Activated CD4-positive, alpha-beta memory T cell treated with anti-CD3 and anti-CD28 coated beads for 36 hours (primary cell): ENCODE data around the gene TNFAIP8L1. TPM values are rescaled to one million over a fixed set of nuclear protein-coding genes. Genes with fewer than 3 reads are reported as not detected.
"Not testable (repeated sequence)": the region's sequence is repeated elsewhere in the genome, so short reads cannot be mapped to it uniquely, and the experiment has no call there.

Source experiments
- CTCF ChIA-PET: fragments of 350-600 bp; sonication (Branson Sonifier 250); formaldehyde crosslinking; loops from one replicate; lab custom pipeline; 2021; ENCODE audit warnings: antibody characterized with exemption, inconsistent platforms; lab: Charles Lee
- POLR2A ChIA-PET: fragments of 350-600 bp; sonication (Branson Sonifier 250); formaldehyde crosslinking; loops from one replicate; lab custom pipeline; 2021; ENCODE audit warnings: antibody characterized with exemption; lab: Charles Lee
- DNase-seq: peaks from one replicate; pipeline ENCODE4 v3.0.0-alpha.2; 2020
- H3K27ac Mint-ChIP-seq: one replicate; pipeline ENCODE4 v1.8.0; 2021; ENCODE audit warnings: mixed read lengths
- H3K27me3 Mint-ChIP-seq: one replicate; pipeline ENCODE4 v1.8.0; 2021; ENCODE audit warnings: mixed read lengths
- H3K36me3 Mint-ChIP-seq: one replicate; pipeline ENCODE4 v1.8.0; 2021; ENCODE audit warnings: mixed read lengths
- H3K4me1 Mint-ChIP-seq: one replicate; pipeline ENCODE4 v1.8.0; 2021; ENCODE audit warnings: low read depth, mixed read lengths
- H3K4me3 Mint-ChIP-seq: one replicate; pipeline ENCODE4 v1.8.0; 2021; ENCODE audit warnings: mild to moderate bottlenecking, mixed read lengths
- H3K9me3 Mint-ChIP-seq: one replicate; pipeline ENCODE4 v1.8.0; 2021; ENCODE audit warnings: mixed read lengths
- intact Hi-C: fragments of 100-400 bp; cut with micrococcal nuclease; formaldehyde crosslinking; loops from one replicate; pipeline ENCODE4 v1.15.1; 2023
- total RNA-seq, 2 experiments: library from RNA; stranded (reverse); gene quantifications; one replicate each; pipeline ENCODE4 v1.2.3, GENCODE V29; 2021

The TNFAIP8L1 gene
- total RNA-seq, 2 experiments from 2014 or later = 17.2 to 17.4 TPM

DNA sequence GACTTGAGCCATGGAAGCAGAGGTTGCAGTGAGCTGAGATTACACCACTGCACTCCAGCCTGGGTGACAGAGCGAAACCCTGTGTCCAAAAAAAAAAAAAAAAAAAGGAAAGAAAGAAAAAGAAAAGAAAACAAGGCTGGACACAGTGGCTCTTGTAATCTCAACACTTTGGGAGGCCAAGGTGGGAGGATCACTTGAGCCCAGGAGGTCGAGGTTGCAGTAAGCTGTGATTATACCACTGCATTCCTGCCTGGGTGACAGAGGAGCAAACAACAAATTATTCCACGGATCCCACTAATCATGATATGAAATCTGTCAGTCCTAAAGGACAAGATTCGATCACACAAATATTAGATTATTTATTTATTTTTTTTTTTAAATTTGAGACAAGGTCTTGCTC lies 33.9 kb downstream of the TNFAIP8L1 start:
- no peak overlapping the region for H3K4me3 Mint-ChIP-seq
- no peaks in the 10 kb centered on the region for H3K27me3 Mint-ChIP-seq
- ChIA-PET POLR2A (no interaction called here), CTCF (interaction anchor here (0.9 to 1.1 kb wide), 2 partner anchors 118 to 148 kb away, joined by 3 to 4 read pairs; partner anchors contain the start of gene FEM1A)
- peaks cover 6% of the 10 kb centered on the region for H3K36me3 Mint-ChIP-seq
- intact Hi-C loops = loop anchor here (5.0 kb wide), 1 partner anchor 201 kb away; the partner anchor contains the start of gene HDGFL2
- peaks cover 16% of the 10 kb centered on the region for H3K4me1 Mint-ChIP-seq
- no peak overlapping the region for H3K27ac Mint-ChIP-seq
- H3K9me3 Mint-ChIP-seq = no peaks in the 10 kb centered on the region
- no peak for DNase-seq

DNA sequence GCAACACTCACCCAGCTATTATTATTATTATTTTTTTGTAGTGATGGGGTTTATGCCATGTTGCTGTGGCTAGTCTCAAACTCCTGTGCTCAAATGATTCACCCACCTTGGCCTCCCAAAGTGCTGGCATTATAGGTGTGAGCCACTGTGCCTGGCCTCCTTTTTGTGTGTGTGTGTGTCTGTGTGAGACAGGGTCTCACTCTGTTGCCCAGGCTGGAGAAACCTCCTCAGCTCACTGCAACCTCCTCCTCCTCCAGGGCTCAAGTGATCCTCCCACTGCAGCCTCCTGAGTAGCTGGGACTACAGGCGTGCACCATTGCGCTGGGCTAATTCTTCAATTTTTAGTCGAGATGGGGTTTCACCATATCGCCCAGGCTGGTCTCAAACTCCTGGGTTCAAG lies 34.4 kb downstream of the TNFAIP8L1 start:
- peaks cover 11% of the 10 kb centered on the region for H3K4me1 Mint-ChIP-seq
- intact Hi-C loops = loop anchor here (5.0 kb wide), 1 partner anchor 201 kb away; the partner anchor contains the start of gene HDGFL2
- no peaks in the 10 kb centered on the region for H3K27me3 Mint-ChIP-seq
- H3K9me3 Mint-ChIP-seq = no peaks in the 10 kb centered on the region
- H3K36me3 Mint-ChIP-seq = peaks cover 3% of the 10 kb centered on the region
- no peak overlapping the region for H3K27ac Mint-ChIP-seq
- CTCF ChIA-PET = interaction anchor here (0.9 to 1.1 kb wide), 2 partner anchors 117 to 149 kb away, joined by 3 to 4 read pairs; partner anchors contain the start of gene FEM1A
- DNase-seq = no peak
- POLR2A ChIA-PET = no interaction called here
- no peak overlapping the region for H3K4me3 Mint-ChIP-seq

DNA sequence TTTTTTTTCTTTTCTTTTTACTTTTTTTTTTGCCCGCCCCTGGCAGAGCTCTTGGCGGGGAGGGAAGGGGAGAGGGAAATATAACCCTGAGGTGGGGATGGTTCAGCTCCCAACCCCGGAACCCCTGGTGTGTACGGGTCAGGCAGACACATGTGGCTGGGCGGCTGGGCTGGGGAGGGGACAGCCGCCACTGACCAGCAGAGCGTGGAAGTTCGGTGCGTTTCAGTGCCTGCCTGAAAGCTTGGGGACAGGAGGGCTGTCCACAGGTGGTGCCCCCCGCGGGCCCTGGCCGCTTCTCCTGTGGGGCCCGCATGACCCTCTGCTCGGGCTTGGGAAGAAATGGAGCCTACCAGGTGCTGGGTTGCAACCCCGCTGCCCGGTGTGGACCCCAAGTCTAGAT lies 36.0 kb downstream of the TNFAIP8L1 start:
- H3K9me3 Mint-ChIP-seq = no peaks in the 10 kb centered on the region
- intact Hi-C loops = no loop called here
- peaks cover 2% of the 10 kb centered on the region for H3K4me1 Mint-ChIP-seq
- H3K4me3 Mint-ChIP-seq = no peak overlapping the region
- H3K27me3 Mint-ChIP-seq = no peaks in the 10 kb centered on the region
- DNase-seq = no peak
- H3K27ac Mint-ChIP-seq = no peak overlapping the region
- POLR2A ChIA-PET = no interaction called here
- CTCF ChIA-PET = no interaction called here
- H3K36me3 Mint-ChIP-seq = peaks cover 2% of the 10 kb centered on the region

DNA sequence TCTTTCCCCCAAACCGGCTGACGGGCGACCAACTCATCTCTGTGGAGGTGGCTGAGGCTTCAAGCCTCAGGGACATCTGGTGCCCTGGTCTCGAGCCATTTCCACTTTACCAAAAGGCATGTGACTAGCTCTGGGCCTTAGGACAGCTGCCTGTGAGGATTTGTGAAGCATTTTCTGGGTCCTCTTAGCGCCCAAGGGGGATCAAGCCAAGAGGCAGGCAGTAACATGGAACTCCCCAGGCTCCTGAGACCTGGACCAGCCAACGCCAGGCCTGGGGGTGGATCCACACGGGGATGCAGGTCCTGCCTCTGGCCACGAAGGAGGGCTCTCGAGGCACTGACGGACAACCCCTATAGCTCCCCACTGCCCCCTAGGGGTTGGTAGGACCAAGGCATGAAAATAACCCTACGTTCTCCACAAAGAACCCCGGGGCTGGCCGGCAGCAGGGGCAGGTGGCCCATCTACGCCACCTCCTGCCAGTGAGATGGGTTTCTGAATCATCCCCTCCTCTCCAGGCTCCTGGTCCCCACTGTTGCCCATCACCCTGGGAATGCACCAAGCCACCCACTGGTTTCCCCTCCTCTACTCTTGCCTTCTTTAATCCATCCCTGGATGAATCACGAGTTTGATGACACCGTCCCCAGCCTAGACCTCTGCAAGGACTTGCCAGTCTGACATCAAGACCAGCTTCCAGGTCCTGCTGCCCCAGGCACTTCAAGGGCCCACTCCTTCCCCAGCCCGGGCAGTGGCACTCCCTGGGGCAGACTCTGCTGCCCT lies 37.8 kb downstream of the TNFAIP8L1 start:
- no peaks in the 10 kb centered on the region for H3K4me1 Mint-ChIP-seq
- POLR2A ChIA-PET = no interaction called here
- no peak overlapping the region for H3K27ac Mint-ChIP-seq
- intact Hi-C loops = no loop called here
- peaks cover 3% of the 10 kb centered on the region for H3K36me3 Mint-ChIP-seq
- CTCF ChIA-PET = interaction anchor here (0.7 to 1.0 kb wide), 4 partner anchors 12 to 60 kb away, joined by 3 read pairs; no protein-coding TSS in a partner anchor
- peak; percentile 33 for DNase-seq
- no peaks in the 10 kb centered on the region for H3K27me3 Mint-ChIP-seq
- H3K9me3 Mint-ChIP-seq = no peaks in the 10 kb centered on the region
- no peak overlapping the region for H3K4me3 Mint-ChIP-seq

DNA sequence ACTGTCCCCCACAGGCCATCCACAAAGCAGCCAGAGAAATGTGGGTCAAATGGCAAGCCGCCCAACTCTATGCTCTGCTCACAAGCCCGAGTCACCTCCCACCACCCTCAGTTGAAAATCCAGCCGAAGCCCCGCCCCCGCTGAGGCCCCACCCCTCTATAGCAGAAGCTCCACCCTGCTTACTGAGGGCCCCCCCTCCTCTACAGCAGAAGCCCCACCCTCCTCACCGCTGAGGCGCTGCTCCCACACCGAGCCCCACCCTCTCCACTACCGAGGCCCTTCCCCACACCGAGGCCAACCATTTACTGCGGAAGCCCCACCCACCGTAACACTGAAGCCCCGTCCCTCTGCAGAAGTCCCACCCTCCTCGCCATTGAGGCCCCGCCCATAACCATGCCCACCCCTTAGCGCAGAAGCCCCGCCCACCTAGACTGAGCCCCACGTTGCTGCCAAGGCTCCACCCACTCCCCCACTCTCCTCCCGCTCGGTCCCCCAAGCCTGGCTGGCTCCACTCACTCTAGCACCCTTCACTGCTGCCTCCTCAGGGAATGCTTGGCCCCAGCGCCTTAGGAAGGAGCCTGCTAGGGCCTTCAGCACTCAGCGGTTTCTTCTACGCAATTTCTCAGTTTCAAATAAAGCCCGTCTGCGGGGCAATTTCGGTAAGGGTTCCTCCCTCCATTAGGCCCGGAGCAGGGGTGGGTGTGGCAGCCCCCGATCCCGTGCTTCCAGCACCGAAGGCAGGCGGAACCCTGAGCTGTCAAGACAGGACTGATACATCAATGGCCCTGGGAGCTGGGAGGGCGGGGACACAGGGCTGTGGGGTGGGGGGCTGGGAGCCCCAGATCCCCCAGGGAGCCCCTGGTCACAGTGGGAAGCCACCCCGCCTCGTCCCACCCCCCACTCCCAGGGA lies 39.8 kb downstream of the TNFAIP8L1 start:
- DNase-seq = peak; percentile 20
- H3K4me1 Mint-ChIP-seq = no peaks in the 10 kb centered on the region
- H3K4me3 Mint-ChIP-seq = no peak overlapping the region
- H3K27me3 Mint-ChIP-seq = no peaks in the 10 kb centered on the region
- POLR2A ChIA-PET = no interaction called here
- H3K27ac Mint-ChIP-seq = no peak overlapping the region
- H3K9me3 Mint-ChIP-seq = no peaks in the 10 kb centered on the region
- intact Hi-C loops = no loop called here
- H3K36me3 Mint-ChIP-seq = peaks cover 11% of the 10 kb centered on the region
- CTCF ChIA-PET = no interaction called here

DNA sequence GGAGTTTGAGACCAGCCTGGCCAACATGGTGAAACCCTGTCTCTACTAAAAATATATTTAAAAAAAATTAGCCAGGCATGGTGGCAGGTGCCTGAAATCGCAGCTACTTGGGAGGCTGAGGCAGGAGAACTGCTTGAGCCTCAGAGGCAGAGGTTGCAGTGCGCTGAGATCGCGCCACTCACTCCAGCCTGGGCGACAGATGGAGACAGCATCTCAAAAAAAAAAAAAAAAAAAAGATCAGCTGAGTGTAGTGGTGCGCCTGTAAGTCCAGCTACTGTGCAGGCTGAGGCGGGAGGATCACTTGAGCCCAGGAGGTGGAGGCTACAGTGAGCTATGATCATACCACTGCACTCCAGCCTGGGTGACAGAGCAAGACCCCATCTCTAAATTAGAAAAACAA lies 40.7 kb downstream of the TNFAIP8L1 start:
- H3K27me3 Mint-ChIP-seq, H3K4me1 Mint-ChIP-seq, CTCF ChIA-PET, intact Hi-C loops, DNase-seq, H3K9me3 Mint-ChIP-seq, POLR2A ChIA-PET, H3K27ac Mint-ChIP-seq, H3K4me3 Mint-ChIP-seq: not testable (repeated sequence)
- H3K36me3 Mint-ChIP-seq = peaks cover 13% of the 10 kb centered on the region

DNA sequence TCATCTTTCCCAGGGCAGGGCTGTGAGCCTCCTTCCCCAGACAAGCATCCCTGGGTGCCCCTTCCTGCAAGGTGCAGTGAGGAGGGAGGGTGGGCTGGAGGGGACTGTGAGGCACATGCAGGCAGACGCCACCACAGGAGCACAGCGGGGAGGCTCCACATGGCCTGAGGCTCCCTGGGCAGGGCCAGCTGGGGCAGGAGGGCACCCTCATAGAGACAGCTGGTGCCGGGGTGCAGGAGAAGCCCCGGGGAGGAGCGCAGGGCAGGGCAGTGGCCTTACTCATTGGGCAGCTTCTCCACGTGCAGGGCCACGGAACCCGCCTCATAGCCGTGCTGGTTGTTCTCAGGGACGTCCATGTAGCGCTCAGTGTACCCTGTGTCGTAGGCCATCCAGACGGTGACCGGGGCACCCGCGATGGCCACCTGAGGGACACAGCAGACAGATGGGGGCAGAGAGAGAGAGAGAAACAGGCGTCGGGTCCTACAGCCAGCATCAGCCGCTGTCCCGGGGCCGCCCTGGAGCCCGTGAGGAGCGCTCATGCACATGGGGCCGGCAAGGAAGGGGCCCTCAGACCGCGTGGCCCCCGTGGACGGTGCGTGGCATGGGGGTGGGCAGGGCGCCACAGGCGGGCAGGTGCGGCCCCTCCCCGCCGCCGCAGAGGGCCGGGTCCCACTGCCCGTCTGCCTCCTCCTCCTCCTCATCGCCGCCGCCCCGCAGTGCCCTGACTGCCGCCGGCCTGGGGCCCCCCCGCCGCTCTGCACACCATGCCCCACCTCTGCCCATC lies 43.3 kb downstream of the TNFAIP8L1 start:
- intact Hi-C loops = no loop called here
- H3K27ac Mint-ChIP-seq = no peak overlapping the region
- POLR2A ChIA-PET = no interaction called here
- peaks cover 17% of the 10 kb centered on the region for H3K36me3 Mint-ChIP-seq
- no peak overlapping the region for H3K4me3 Mint-ChIP-seq
- no peak for DNase-seq
- H3K27me3 Mint-ChIP-seq = no peaks in the 10 kb centered on the region
- H3K9me3 Mint-ChIP-seq = no peaks in the 10 kb centered on the region
- no peaks in the 10 kb centered on the region for H3K4me1 Mint-ChIP-seq
- CTCF ChIA-PET = no interaction called here

DNA sequence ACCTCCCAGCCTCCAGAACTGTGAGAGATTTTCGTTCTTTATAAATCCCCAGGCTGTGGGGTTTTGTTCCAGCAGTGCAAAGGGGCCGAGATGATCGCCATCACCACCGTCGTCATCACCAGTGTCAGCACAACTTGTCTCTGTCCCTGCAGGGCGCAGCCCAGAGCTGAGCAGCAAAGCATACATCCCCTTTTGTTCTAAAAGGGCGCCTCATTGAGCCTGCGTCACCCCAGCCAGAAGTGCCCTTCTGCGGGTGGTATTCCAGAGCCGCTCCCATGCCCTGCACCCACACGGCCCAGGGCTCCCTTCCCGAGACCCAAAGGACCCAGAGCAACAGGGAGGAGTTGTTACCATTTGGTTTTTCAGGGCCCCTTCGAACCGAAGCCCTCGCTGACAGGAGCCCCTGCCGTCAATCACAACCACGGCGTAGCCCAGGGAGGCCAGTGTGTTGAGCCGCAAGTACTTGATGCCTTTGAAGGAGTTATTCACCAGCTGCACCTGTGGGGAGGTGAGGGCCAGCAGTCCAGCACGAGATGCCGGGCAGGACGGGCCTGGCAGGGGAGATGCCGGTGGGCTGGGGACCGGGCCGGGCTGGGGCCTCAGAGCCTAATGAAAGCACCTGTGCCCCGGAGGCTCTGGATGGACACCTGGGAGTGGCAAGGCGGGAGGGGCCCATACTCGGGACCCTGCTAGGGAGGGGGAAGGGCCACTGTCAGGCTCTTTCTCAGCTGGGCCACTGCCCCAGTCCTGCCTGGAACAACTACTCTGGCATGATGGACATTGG lies 45.2 kb downstream of the TNFAIP8L1 start:
- POLR2A ChIA-PET = no interaction called here
- no peak overlapping the region for H3K27ac Mint-ChIP-seq

DNA sequence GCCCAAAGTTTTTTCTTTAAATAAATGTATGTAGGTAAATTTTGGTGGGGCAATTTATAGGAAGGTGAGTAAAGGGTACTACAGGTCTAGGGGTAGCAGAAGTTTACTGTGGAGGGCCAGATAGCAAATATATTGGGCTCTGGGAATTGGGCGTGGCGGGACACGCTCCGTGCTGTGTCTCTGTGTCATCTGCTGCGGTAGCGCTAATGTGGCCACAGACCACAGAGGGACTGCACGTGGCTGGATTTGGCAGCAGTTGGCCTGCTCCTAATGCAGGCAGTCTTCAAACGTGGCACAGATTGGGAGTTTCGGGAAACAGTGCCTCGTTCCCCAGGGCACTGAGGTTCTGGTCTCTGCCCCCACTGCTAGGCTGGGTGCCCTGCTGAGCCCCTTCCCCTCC lies 47.4 kb downstream of the TNFAIP8L1 start:
- Mint-ChIP-seq H3K27ac (no peak overlapping the region), H3K27me3 (no peaks in the 10 kb centered on the region), H3K4me1 (no peaks in the 10 kb centered on the region), H3K4me3 (no peak overlapping the region), H3K9me3 (no peaks in the 10 kb centered on the region), H3K36me3 (peaks cover 20% of the 10 kb centered on the region)
- intact Hi-C loops = no loop called here
- POLR2A ChIA-PET = no interaction called here
- DNase-seq = no peak
- CTCF ChIA-PET = no interaction called here

More for the DNA sequence above, 45.2 kb downstream of the TNFAIP8L1 start:
- CTCF ChIA-PET = no interaction called here
- no peaks in the 10 kb centered on the region for H3K27me3 Mint-ChIP-seq
- peaks cover 17% of the 10 kb centered on the region for H3K36me3 Mint-ChIP-seq
- H3K9me3 Mint-ChIP-seq = no peaks in the 10 kb centered on the region
- no peak overlapping the region for H3K4me3 Mint-ChIP-seq
- intact Hi-C loops = no loop called here
- DNase-seq = no peak
- H3K4me1 Mint-ChIP-seq = no peaks in the 10 kb centered on the region

DNA sequence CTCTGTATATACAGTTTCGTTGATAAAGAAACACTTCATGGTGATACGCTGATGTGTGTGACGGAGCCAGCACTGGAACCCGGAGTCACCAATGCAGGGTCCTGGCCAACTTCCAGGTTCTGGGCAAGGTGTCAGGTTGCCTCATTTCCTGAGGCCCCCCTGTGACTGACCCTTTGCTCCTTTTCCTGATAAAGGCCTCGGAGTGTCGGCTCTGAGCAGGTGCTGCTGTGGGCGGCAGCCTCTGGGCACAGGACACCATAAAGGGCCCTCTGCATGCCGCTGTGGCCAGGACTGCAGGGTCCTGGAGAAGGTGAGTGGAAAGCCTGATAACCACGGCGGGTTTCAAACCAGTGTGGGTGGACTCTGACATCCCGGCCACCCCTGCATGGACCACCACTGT lies 48.1 kb downstream of the TNFAIP8L1 start:
- no peak overlapping the region for H3K27ac Mint-ChIP-seq
- intact Hi-C loops = no loop called here
- no peaks in the 10 kb centered on the region for H3K4me1 Mint-ChIP-seq
- H3K27me3 Mint-ChIP-seq = no peaks in the 10 kb centered on the region
- CTCF ChIA-PET = no interaction called here
- POLR2A ChIA-PET = no interaction called here
- no peak overlapping the region for H3K4me3 Mint-ChIP-seq
- no peaks in the 10 kb centered on the region for H3K9me3 Mint-ChIP-seq
- peaks cover 24% of the 10 kb centered on the region for H3K36me3 Mint-ChIP-seq
- DNase-seq = no peak

DNA sequence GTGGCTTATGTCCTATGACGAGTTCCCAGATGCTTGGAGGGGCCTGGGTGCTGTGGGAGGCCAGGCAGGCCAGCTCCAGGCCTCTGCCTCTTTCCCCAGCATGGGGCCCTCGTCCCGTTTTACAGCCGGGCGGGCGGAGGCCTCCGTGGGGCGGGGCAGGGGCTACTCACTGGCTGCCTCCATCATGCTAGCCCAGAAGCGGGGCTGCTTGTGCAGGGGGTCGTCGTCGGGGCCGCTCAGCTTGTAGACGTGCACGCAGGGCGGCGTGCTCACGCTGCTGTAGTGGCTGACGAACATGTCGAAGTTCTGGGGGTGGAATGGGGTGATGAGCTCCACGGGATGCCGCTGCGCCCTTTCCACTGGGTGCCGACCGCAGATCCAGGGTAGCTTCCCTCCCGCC lies 49.3 kb downstream of the TNFAIP8L1 start:
- ChIA-PET CTCF (interaction anchor here (1.0 kb wide), 1 partner anchor 103 kb away, joined by 3 read pairs; the partner anchor contains the start of gene FEM1A), POLR2A (no interaction called here)
- intact Hi-C loops = no loop called here
- H3K36me3 Mint-ChIP-seq = peaks cover 27% of the 10 kb centered on the region
- H3K4me1 Mint-ChIP-seq = no peaks in the 10 kb centered on the region
- H3K27ac Mint-ChIP-seq = no peak overlapping the region
- H3K27me3 Mint-ChIP-seq = no peaks in the 10 kb centered on the region
- H3K4me3 Mint-ChIP-seq = no peak overlapping the region
- no peaks in the 10 kb centered on the region for H3K9me3 Mint-ChIP-seq
- no peak for DNase-seq
